Sigmoid colon (tissue), 4 donors: Measurements from ENCODE around the gene HMCN2.

Source experiments
- EP300 ChIP-seq, 4 donors: sonication (generic); formaldehyde crosslinking; IDR thresholded peaks; one replicate each; pipeline ENCODE4 v1.6.1; 2017; ENCODE audit warnings: antibody characterized with exemption in 4 of 4
- TF ChIP-seq, protein P1 (sequence below), 4 experiments: fragments of 450-650 bp in 3 of 4; fragments of 200-600 bp in 1 of 4; IDR thresholded peaks; one replicate each; pipeline ENCODE4 v1.5.1; 2016 to 2019; ENCODE audit warnings: antibody characterized with exemption in 4 of 4, mild to moderate bottlenecking in 3 of 4, moderate library complexity in 2 of 4

DNA sequence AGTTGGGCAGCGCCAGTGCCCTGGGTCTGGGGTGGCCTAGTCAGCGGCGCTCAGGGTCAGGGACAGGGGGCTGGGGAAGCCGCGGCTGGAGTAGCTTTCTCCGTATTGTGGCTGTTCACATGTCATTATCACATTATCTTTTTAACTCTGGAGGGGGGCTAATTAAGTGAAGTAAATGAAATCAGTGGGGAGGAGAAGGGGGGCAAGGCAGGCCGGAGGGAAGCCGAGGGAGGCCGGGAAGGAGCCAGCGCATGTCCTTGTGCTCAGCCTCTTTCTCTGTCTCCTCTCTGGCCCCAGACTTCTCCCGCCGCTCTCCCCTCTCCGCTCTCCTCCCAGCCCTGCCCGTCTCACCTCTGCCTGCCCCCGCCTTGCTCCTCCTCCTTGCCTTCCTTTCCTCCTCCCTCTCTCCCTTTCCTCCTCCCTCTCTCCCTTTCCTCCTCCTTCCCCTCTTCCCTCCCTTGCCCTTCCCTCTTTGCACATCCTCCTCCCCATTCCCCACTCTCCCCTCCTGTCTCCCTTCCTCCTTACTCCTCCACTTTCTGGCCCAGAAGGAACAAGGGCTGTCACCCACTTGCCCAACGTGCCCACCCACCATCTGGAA lies 217.9 kb downstream of the HMCN2 start:
- no peak for TF ChIP-seq EP300 (IDR thresholded peaks at IDR 0.05)
- TF ChIP-seq, protein P1, sequence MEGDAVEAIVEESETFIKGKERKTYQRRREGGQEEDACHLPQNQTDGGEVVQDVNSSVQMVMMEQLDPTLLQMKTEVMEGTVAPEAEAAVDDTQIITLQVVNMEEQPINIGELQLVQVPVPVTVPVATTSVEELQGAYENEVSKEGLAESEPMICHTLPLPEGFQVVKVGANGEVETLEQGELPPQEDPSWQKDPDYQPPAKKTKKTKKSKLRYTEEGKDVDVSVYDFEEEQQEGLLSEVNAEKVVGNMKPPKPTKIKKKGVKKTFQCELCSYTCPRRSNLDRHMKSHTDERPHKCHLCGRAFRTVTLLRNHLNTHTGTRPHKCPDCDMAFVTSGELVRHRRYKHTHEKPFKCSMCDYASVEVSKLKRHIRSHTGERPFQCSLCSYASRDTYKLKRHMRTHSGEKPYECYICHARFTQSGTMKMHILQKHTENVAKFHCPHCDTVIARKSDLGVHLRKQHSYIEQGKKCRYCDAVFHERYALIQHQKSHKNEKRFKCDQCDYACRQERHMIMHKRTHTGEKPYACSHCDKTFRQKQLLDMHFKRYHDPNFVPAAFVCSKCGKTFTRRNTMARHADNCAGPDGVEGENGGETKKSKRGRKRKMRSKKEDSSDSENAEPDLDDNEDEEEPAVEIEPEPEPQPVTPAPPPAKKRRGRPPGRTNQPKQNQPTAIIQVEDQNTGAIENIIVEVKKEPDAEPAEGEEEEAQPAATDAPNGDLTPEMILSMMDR (IDR thresholded peaks at IDR 0.05): no peak
